BJ (cell line): ENCODE data around the gene PTPRK. TPM values are rescaled to one million over a fixed set of nuclear protein-coding genes. Genes with fewer than 3 reads are reported as not detected.
A peak's percentile ranks its signal among the peaks of the same experiment; 100 is the strongest.

Experiments
- CTCF ChIA-PET: fragments of 350-600 bp; formaldehyde crosslinking; extraction: SDS; loops from one replicate; lab custom pipeline; 2021; ENCODE audit warnings: antibody characterized with exemption, inconsistent platforms; lab: Yijun Ruan, JAX
- POLR2A ChIA-PET: fragments of 300-600 bp; sonication (Branson Sonifier 250); formaldehyde crosslinking; extraction: SDS; loops from one replicate; lab custom pipeline; 2021; ENCODE audit warnings: antibody characterized with exemption; lab: Charles Lee
- DNase-seq: peaks from one replicate; pipeline ENCODE4 v3.0.0-alpha.2; 2011; ENCODE audit warnings: low read depth
- H3K27me3 ChIP-seq: 2 replicates; pipeline ENCODE4 v1.6.0; 2011; ENCODE audit warnings: low read length; ENCODE audit not compliant: control insufficient read depth, insufficient read depth
- H3K36me3 ChIP-seq: 2 replicates; pipeline ENCODE4 v1.5.1; 2011; ENCODE audit warnings: low read length; ENCODE audit not compliant: control insufficient read depth, insufficient read depth
- H3K4me3 ChIP-seq: 2 replicates; pipeline ENCODE4 v1.5.1; 2011; ENCODE audit warnings: low read depth, mild to moderate bottlenecking, control low read depth, low read length
- polyA plus RNA-seq: library from polyadenylated mRNA; depleted of rRNA; stranded (reverse); fragments of >200 nt; gene quantifications from 2 replicates; pipeline ENCODE4 v1.2.3, GENCODE V29; 2011
- TF ChIP-seq, protein P1 (sequence below): IDR thresholded peaks from 2 replicates; pipeline ENCODE4 v1.5.1; 2011; ENCODE audit warnings: low read depth, mild to moderate bottlenecking, control low read depth, inconsistent platforms, low read length, moderate library complexity; ENCODE audit not compliant: insufficient read depth

PTPRK gene
- polyA plus RNA-seq, 1 experiment: 18.5 TPM

DNA sequence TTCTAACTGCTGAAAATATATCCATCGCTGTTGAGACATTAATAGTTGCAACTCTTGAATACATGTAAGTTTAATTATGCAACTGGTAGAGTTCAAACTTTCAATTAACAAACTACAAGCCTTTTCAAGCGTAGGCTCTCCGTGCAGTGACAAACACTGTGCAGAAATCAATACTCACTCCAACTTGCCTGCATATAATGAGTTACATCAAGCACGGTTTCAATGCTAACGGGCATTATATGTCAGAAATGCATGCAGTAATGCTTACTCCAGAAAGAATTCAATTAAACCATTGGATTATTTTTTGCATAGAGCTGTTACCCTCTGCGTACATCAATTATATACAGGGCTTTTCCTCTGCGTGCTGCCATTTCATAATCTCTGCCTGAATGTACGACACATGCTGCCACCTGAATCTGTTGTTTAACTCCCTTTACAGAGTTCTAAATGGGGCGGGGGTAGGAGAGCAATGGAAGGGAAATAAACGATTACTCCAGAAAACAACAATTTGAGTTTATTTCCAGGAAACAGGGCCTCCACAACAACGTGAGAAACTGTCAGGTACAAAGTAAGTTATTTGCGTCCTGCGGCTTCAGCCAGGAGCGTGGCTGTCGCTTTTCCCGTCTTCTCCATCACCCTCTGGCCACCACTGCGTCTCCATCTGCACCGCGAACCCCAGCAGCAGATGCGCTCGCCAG is 1.8 kb downstream of the PTPRK start:
- ChIA-PET CTCF (interaction anchor here (1.0 to 2.1 kb wide), 2 partner anchors 13 to 87 kb away, joined by 3 to 6 read pairs; no protein-coding TSS in a partner anchor), POLR2A (no interaction called here)
- Histone ChIP-seq H3K36me3 (no peaks in the 10 kb centered on the region), H3K27me3 (no peaks in the 10 kb centered on the region), H3K4me3 (peak overlapping the region; percentile 70)
- TF ChIP-seq, protein P1, sequence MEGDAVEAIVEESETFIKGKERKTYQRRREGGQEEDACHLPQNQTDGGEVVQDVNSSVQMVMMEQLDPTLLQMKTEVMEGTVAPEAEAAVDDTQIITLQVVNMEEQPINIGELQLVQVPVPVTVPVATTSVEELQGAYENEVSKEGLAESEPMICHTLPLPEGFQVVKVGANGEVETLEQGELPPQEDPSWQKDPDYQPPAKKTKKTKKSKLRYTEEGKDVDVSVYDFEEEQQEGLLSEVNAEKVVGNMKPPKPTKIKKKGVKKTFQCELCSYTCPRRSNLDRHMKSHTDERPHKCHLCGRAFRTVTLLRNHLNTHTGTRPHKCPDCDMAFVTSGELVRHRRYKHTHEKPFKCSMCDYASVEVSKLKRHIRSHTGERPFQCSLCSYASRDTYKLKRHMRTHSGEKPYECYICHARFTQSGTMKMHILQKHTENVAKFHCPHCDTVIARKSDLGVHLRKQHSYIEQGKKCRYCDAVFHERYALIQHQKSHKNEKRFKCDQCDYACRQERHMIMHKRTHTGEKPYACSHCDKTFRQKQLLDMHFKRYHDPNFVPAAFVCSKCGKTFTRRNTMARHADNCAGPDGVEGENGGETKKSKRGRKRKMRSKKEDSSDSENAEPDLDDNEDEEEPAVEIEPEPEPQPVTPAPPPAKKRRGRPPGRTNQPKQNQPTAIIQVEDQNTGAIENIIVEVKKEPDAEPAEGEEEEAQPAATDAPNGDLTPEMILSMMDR: no peak
- no peak for DNase-seq

DNA sequence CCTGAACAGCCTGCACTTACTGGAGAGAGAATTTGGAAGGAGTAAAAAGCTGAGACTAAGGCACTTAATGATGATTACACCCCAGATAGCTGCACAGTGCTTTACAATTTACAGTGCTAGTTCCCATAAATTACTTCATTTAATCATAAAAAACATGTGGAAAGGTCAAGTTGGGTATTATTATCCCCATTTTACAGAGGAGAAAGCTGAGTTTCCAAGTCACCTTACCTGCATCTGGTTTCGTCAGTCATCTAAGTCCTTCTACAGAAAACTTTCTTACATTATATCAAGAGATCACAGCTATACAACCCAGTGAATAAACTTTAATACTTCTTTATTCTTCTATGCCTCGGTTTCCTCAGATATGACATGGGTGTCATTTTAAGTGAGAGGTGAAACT is 3.3 kb downstream of the PTPRK start:
- no peak for DNase-seq
- TF ChIP-seq, protein P1: no peak
- no peaks in the 10 kb centered on the region for H3K27me3 ChIP-seq
- CTCF ChIA-PET: interaction anchor here (0.6 to 2.0 kb wide), 4 partner anchors 17 to 661 kb away, joined by 3 to 14 read pairs (median 4); no protein-coding TSS in a partner anchor
- POLR2A ChIA-PET: interaction anchor here (0.6 kb wide), 2 partner anchors 185 to 796 kb away, joined by 3 read pairs; no protein-coding TSS in a partner anchor
- no peaks in the 10 kb centered on the region for H3K36me3 ChIP-seq
- H3K4me3 ChIP-seq: no peak overlapping the region

DNA sequence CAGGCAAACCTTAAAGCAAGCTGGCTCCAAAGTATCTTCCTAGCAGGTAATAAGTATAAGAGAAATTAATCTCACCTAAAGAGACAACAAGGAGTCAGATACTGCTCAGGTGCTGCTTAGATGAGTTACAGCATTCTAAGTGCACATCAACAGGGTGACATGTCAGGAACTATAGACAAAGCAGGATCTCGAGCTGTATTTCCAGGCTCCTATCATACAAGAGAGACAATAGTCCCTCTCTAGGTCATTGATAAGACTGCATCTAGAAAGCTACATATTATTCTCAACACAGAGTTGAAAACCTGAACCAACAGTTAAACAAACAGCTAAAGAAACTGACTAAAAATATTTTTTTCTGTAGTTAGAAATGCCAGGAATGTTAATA is 3.9 kb downstream of the PTPRK start:
- DNase-seq: no peak

DNA sequence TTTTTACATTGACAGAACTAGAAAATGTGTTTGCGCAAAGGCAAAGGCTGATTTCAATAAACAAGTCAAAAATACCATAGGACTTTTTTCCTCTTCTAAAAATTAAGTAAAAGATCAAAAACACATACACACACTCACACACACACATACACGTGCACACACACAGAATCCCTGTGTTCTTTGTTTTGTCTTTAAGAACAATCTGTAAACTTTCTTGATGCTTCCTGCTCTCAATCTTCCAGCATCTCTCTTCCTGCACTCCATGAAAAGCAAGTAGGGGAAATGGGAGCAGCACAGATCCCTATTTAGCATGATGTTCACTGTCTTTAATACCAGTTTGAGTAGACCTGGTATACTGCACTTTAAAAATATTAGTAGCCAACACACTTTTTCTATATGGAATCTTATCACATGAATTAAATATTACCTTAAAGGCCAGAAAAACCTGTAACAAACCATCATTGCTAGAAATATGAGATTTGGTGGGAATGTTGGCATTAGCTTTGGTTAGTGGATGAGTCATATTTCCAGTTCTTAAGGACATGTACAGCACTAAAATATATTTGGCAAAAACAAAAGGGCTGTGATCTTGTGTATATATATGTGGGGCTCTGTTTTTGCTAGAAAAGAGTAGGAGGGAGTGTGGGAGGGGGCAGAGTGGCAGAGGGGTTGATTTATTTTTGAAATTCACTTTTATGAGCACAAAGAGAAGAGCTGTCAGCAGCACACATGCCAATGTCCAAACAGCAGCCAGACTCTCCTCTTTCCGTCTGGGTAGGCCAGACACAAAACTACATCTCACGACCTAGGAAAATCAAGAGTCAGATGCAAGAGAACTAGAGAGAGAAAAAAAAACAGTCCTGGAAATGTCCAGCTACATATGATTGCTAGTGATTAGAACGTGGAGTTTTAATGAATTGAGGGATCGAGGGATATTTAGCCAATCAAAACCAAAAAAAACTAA is 4.6 kb downstream of the PTPRK start:
- no peak overlapping the region for H3K4me3 ChIP-seq
- no peaks in the 10 kb centered on the region for H3K36me3 ChIP-seq
- CTCF ChIA-PET: interaction anchor here (0.6 to 2.0 kb wide), 4 partner anchors 16 to 660 kb away, joined by 3 to 14 read pairs (median 4); no protein-coding TSS in a partner anchor
- DNase-seq: no peak
- TF ChIP-seq, protein P1: no peak
- POLR2A ChIA-PET: no interaction called here
- H3K27me3 ChIP-seq: no peaks in the 10 kb centered on the region

More for the DNA sequence above, 3.9 kb downstream of the PTPRK start:
- TF ChIP-seq, protein P1: 0 out of 2 replicates have a peak, but pooled peaks have one; percentile 26
- Histone ChIP-seq H3K36me3 (no peaks in the 10 kb centered on the region), H3K4me3 (no peak overlapping the region), H3K27me3 (no peaks in the 10 kb centered on the region)
- ChIA-PET POLR2A (interaction anchor here (0.6 kb wide), 1 partner anchor 797 kb away, joined by 3 read pairs; no protein-coding TSS in a partner anchor), CTCF (interaction anchor here (0.6 to 2.0 kb wide), 4 partner anchors 17 to 661 kb away, joined by 3 to 14 read pairs (median 4); no protein-coding TSS in a partner anchor)
